Measurements from ENCODE around the gene R3HDM4.
A peak's percentile ranks its signal among the peaks of the same experiment; 100 is the strongest.

The R3HDM4 gene

GRCh38 chr19:936175-936546 lies 23.1 kb upstream of the R3HDM4 start:
- H3K27ac ChIP-seq (ENCODE audit: insufficient read depth in 1 of 2, low read depth in 1 of 2, low read length in 2 of 2, poor library complexity in 1 of 2, severe bottlenecking in 2 of 2), result no peak overlapping the region
- ChIA-PET POLR2A (no interaction called here), CTCF (interaction anchor here (0.8 to 7.8 kb wide), 9 partner anchors 11 to 73 kb away, joined by 3 to 35 read pairs (median 4); partner anchors contain the start of gene WDR18)
- no peaks in the 10 kb centered on the region for H3K9me3 ChIP-seq (ENCODE audit: control extremely low read depth in 1 of 5, control insufficient read depth in 4 of 5, insufficient read depth in 2 of 5, low read depth in 1 of 5, low read length in 4 of 5)
- no peak for DNase-seq
- peaks cover 0 to 64% (median 60%) of the 10 kb centered on the region in 4 experiments for H3K4me1 ChIP-seq (ENCODE audit: control extremely low read depth in 1 of 4, control insufficient read depth in 4 of 4, insufficient read depth in 4 of 4, low read length in 3 of 4)
- H3K4me3 ChIP-seq (ENCODE audit: control insufficient read depth in 1 of 7, extremely low read depth in 1 of 7, insufficient read depth in 4 of 7, low read depth in 2 of 7, low read length in 6 of 7), result no peak overlapping the region
- no peaks in the 10 kb centered on the region for H3K27me3 ChIP-seq (replicated peaks in 2 of 5; ENCODE audit: control insufficient read depth in 4 of 5, insufficient read depth in 5 of 5, low read length in 4 of 5)
- H3K36me3 ChIP-seq (ENCODE audit: control insufficient read depth in 4 of 4, insufficient read depth in 4 of 4, low read length in 3 of 4), result peaks cover 0 to 40% (median 5%) of the 10 kb centered on the region in 4 experiments
- 98% methylated on average over 7 of the region's 10 CpGs for WGBS (ENCODE audit: insufficient coverage)

- peak in 2 of 3 donors; percentile 80 to 89 for DNase-seq
- Histone ChIP-seq H3K9me3 (ENCODE audit: control extremely low read depth in 1 of 5, control insufficient read depth in 4 of 5, insufficient read depth in 2 of 5, low read depth in 1 of 5, low read length in 4 of 5) (no peaks in the 10 kb centered on the region), H3K4me3 (ENCODE audit: control insufficient read depth in 1 of 7, extremely low read depth in 1 of 7, insufficient read depth in 4 of 7, low read depth in 2 of 7, low read length in 6 of 7) (peak overlapping the region in 4 of 7 experiments; percentile 28 to 51 (median 40)), H3K27ac (ENCODE audit: insufficient read depth in 1 of 2, low read depth in 1 of 2, low read length in 2 of 2, poor library complexity in 1 of 2, severe bottlenecking in 2 of 2) (peak overlapping the region in 1 of 2 experiments; percentile 34), H3K4me1 (ENCODE audit: control extremely low read depth in 1 of 4, control insufficient read depth in 4 of 4, insufficient read depth in 4 of 4, low read length in 3 of 4) (peaks cover 0 to 54% (median 49%) of the 10 kb centered on the region in 4 experiments), H3K27me3 (replicated peaks in 2 of 5; ENCODE audit: control insufficient read depth in 4 of 5, insufficient read depth in 5 of 5, low read length in 4 of 5) (no peaks in the 10 kb centered on the region), H3K36me3 (ENCODE audit: control insufficient read depth in 4 of 4, insufficient read depth in 4 of 4, low read length in 3 of 4) (peaks cover 0 to 40% (median 9%) of the 10 kb centered on the region in 4 experiments)
- WGBS (ENCODE audit: insufficient coverage), result 5% methylated on average over 30 of the region's 31 CpGs
- ChIA-PET POLR2A (interaction anchor here (0.9 to 1.0 kb wide), 2 partner anchors 11 to 13 kb away, joined by 3 to 5 read pairs; no protein-coding TSS in a partner anchor), CTCF (interaction anchor here (0.9 to 7.8 kb wide), 8 partner anchors 11 to 71 kb away, joined by 3 to 35 read pairs (median 6); partner anchors contain the start of gene WDR18)
These were observed 22.0 kb upstream of the R3HDM4 start for GRCh38 chr19:934865-935479.

GRCh38 chr19:934197-934840 lies 21.3 kb upstream of the R3HDM4 start:
- POLR2A ChIA-PET, result interaction anchor here (0.9 to 1.0 kb wide), 2 partner anchors 11 to 13 kb away, joined by 3 to 5 read pairs; no protein-coding TSS in a partner anchor
- H3K4me3 ChIP-seq (ENCODE audit: control insufficient read depth in 1 of 7, extremely low read depth in 1 of 7, insufficient read depth in 4 of 7, low read depth in 2 of 7, low read length in 6 of 7), result peak overlapping the region in 4 of 7 experiments; percentile 28 to 51 (median 40)
- no peaks in the 10 kb centered on the region for H3K27me3 ChIP-seq (replicated peaks in 2 of 5; ENCODE audit: control insufficient read depth in 4 of 5, insufficient read depth in 5 of 5, low read length in 4 of 5)
- 82% methylated on average over 23 of the region's 29 CpGs for WGBS (ENCODE audit: insufficient coverage)
- CTCF ChIA-PET, result interaction anchor here (0.9 to 7.8 kb wide), 5 partner anchors 11 to 71 kb away, joined by 3 to 35 read pairs (median 10); partner anchors contain the start of gene WDR18
- DNase-seq, result no peak
- H3K4me1 ChIP-seq (ENCODE audit: control extremely low read depth in 1 of 4, control insufficient read depth in 4 of 4, insufficient read depth in 4 of 4, low read length in 3 of 4), result peaks cover 0 to 48% (median 44%) of the 10 kb centered on the region in 4 experiments
- H3K36me3 ChIP-seq (ENCODE audit: control insufficient read depth in 4 of 4, insufficient read depth in 4 of 4, low read length in 3 of 4), result peaks cover 0 to 39% (median 11%) of the 10 kb centered on the region in 4 experiments
- H3K9me3 ChIP-seq (ENCODE audit: control extremely low read depth in 1 of 5, control insufficient read depth in 4 of 5, insufficient read depth in 2 of 5, low read depth in 1 of 5, low read length in 4 of 5), result no peaks in the 10 kb centered on the region
- peak overlapping the region in 1 of 2 experiments; percentile 34 for H3K27ac ChIP-seq (ENCODE audit: insufficient read depth in 1 of 2, low read depth in 1 of 2, low read length in 2 of 2, poor library complexity in 1 of 2, severe bottlenecking in 2 of 2)

GRCh38 chr19:933553-933882 lies 20.5 kb upstream of the R3HDM4 start:
- ChIA-PET CTCF (interaction anchor here (1.0 to 7.8 kb wide), 5 partner anchors 9 to 23 kb away, joined by 4 to 35 read pairs (median 5); no protein-coding TSS in a partner anchor), POLR2A (interaction anchor here (1.5 kb wide), 1 partner anchor 14 kb away, joined by 5 read pairs; no protein-coding TSS in a partner anchor)
- Histone ChIP-seq H3K36me3 (ENCODE audit: control insufficient read depth in 4 of 4, insufficient read depth in 4 of 4, low read length in 3 of 4) (peaks cover 0 to 41% (median 11%) of the 10 kb centered on the region in 4 experiments), H3K4me1 (ENCODE audit: control extremely low read depth in 1 of 4, control insufficient read depth in 4 of 4, insufficient read depth in 4 of 4, low read length in 3 of 4) (peaks cover 0 to 51% (median 41%) of the 10 kb centered on the region in 4 experiments), H3K27me3 (replicated peaks in 2 of 5; ENCODE audit: control insufficient read depth in 4 of 5, insufficient read depth in 5 of 5, low read length in 4 of 5) (no peaks in the 10 kb centered on the region), H3K9me3 (ENCODE audit: control extremely low read depth in 1 of 5, control insufficient read depth in 4 of 5, insufficient read depth in 2 of 5, low read depth in 1 of 5, low read length in 4 of 5) (no peaks in the 10 kb centered on the region), H3K4me3 (ENCODE audit: control insufficient read depth in 1 of 7, extremely low read depth in 1 of 7, insufficient read depth in 4 of 7, low read depth in 2 of 7, low read length in 6 of 7) (peak overlapping the region in 3 of 7 experiments; percentile 34 to 57 (median 36)), H3K27ac (ENCODE audit: insufficient read depth in 1 of 2, low read depth in 1 of 2, low read length in 2 of 2, poor library complexity in 1 of 2, severe bottlenecking in 2 of 2) (no peak overlapping the region)
- no peak for DNase-seq
- 86% methylated on average over 11 of the region's 14 CpGs for WGBS (ENCODE audit: insufficient coverage)

- 20% methylated on average over 42 of the region's 54 CpGs for WGBS (ENCODE audit: insufficient coverage)
- H3K4me3 ChIP-seq (ENCODE audit: control insufficient read depth in 1 of 7, extremely low read depth in 1 of 7, insufficient read depth in 4 of 7, low read depth in 2 of 7, low read length in 6 of 7), result peak overlapping the region in 4 of 7 experiments; percentile 28 to 57 (median 35)
- ChIA-PET POLR2A (interaction anchor here (0.6 to 1.5 kb wide), 2 partner anchors 15 to 336 kb away, joined by 5 read pairs; partner anchors contain the start of gene CIRBP), CTCF (interaction anchor here (0.7 to 1.7 kb wide), 6 partner anchors 10 to 23 kb away, joined by 3 to 6 read pairs (median 4); no protein-coding TSS in a partner anchor)
- H3K27me3 ChIP-seq (replicated peaks in 2 of 5; ENCODE audit: control insufficient read depth in 4 of 5, insufficient read depth in 5 of 5, low read length in 4 of 5), result no peaks in the 10 kb centered on the region
- H3K27ac ChIP-seq (ENCODE audit: insufficient read depth in 1 of 2, low read depth in 1 of 2, low read length in 2 of 2, poor library complexity in 1 of 2, severe bottlenecking in 2 of 2), result no peak overlapping the region
- H3K9me3 ChIP-seq (ENCODE audit: control extremely low read depth in 1 of 5, control insufficient read depth in 4 of 5, insufficient read depth in 2 of 5, low read depth in 1 of 5, low read length in 4 of 5), result no peaks in the 10 kb centered on the region
- DNase-seq, result peak; percentile 59 to 86 (median 86)
- peaks cover 0 to 55% (median 43%) of the 10 kb centered on the region in 4 experiments for H3K4me1 ChIP-seq (ENCODE audit: control extremely low read depth in 1 of 4, control insufficient read depth in 4 of 4, insufficient read depth in 4 of 4, low read length in 3 of 4)
- peaks cover 0 to 38% (median 9%) of the 10 kb centered on the region in 4 experiments for H3K36me3 ChIP-seq (ENCODE audit: control insufficient read depth in 4 of 4, insufficient read depth in 4 of 4, low read length in 3 of 4)
These were observed 19.9 kb upstream of the R3HDM4 start for GRCh38 chr19:932648-933552.

- POLR2A ChIA-PET, result interaction anchor here (0.6 to 1.5 kb wide), 2 partner anchors 16 to 337 kb away, joined by 5 read pairs; partner anchors contain the start of gene CIRBP
- no peak for DNase-seq
- Histone ChIP-seq H3K4me1 (ENCODE audit: control extremely low read depth in 1 of 4, control insufficient read depth in 4 of 4, insufficient read depth in 4 of 4, low read length in 3 of 4) (peaks cover 0 to 55% (median 49%) of the 10 kb centered on the region in 4 experiments), H3K27me3 (replicated peaks in 2 of 5; ENCODE audit: control insufficient read depth in 4 of 5, insufficient read depth in 5 of 5, low read length in 4 of 5) (no peaks in the 10 kb centered on the region), H3K9me3 (ENCODE audit: control extremely low read depth in 1 of 5, control insufficient read depth in 4 of 5, insufficient read depth in 2 of 5, low read depth in 1 of 5, low read length in 4 of 5) (no peaks in the 10 kb centered on the region), H3K4me3 (ENCODE audit: control insufficient read depth in 1 of 7, extremely low read depth in 1 of 7, insufficient read depth in 4 of 7, low read depth in 2 of 7, low read length in 6 of 7) (peak overlapping the region in 4 of 7 experiments; percentile 28 to 57 (median 35)), H3K27ac (ENCODE audit: insufficient read depth in 1 of 2, low read depth in 1 of 2, low read length in 2 of 2, poor library complexity in 1 of 2, severe bottlenecking in 2 of 2) (no peak overlapping the region), H3K36me3 (ENCODE audit: control insufficient read depth in 4 of 4, insufficient read depth in 4 of 4, low read length in 3 of 4) (peaks cover 0 to 34% (median 7%) of the 10 kb centered on the region in 4 experiments)
- WGBS (ENCODE audit: insufficient coverage), result 74% methylated on average over 30 of the region's 32 CpGs
- CTCF ChIA-PET, result interaction anchor here (0.9 to 1.7 kb wide), 3 partner anchors 9 to 24 kb away, joined by 4 to 5 read pairs (median 4); no protein-coding TSS in a partner anchor
These were observed 19.0 kb upstream of the R3HDM4 start for GRCh38 chr19:931860-932647.
